Epithelial cell of prostate (primary cell): ENCODE results near the gene SLN.
A peak's percentile ranks its signal among the peaks of the same experiment; 100 is the strongest.

Experiments used
- DNase-seq: peaks from one replicate; pipeline ENCODE4 v3.0.0-alpha.2; 2011; ENCODE audit warnings: low read depth, low spot score
- H3K27ac ChIP-seq: fragments of 450-650 bp; 2 replicates; pipeline ENCODE4 v1.5.1; 2017; ENCODE audit warnings: mild to moderate bottlenecking

Gene SLN

DNA sequence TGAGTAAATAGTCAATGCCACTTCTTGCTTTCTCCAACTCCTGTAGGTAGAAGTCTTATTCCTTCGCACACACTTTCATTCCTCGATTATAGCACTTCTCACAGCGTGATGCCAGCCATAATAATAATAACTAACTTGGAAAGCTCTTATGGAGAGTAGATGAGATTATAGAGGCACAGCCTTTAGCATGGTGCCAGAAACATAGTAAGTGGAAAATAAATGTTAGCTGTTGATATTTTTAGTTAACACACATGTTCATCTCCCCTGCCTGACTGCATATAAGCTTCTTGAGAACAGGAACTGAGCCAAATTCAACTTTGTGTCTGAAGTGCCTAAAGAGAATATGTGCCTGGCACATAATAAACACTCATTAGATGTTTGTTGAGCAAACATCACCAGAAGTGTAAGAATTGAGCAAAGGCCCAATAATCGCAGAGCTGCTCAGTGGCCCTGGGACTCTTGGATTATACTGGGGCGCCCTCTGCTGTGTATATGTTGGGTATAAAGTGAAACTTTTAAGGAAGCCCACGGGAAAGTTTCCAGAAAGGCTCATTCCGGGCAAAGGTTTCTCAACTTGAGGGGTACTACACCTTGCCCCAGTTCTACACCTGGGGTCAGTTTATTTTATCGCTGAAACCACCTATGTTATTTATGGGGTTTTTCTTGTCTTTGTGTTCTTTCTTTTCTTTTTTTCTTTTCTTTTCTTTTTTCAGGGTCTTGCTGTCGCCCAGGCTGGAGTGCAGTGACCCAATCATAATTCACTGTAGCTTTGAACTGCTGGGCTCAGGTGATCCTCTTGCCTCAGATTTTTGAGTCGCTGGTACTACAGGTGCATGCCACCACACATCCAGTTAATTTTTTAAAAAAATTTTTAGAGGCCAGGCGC is 22.3 kb downstream of the SLN start:
- H3K27ac ChIP-seq = no peak overlapping the region
- no peak for DNase-seq

DNA sequence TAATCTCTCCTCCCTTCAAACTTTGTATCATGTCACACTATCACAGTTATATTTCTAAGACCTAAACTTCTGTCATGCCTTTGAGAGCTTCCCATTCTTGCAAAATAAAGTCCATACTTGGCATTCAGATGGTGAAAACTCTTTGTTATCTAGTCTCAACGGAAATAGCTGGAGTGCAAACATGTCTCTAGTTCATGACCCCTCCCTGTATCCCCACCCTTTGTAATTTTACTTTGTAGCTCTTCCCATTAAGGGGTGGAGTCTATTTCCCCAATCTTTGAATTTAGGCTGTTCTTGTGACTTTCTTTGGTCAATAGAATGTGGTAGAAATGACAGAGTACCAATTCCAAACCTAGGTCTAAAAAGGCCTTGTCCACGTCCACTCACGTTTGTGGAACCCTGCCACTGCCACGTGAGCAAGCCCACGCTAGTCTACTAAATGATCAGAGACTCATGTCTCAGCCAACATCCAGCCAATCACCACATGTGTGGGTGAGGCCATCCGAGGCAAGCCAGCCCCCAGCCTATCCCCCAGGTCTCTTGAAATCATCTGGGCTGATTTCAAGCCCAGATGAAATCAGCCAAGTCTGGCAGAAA is 23.4 kb downstream of the SLN start:
- no peak for DNase-seq
- no peak overlapping the region for H3K27ac ChIP-seq

DNA sequence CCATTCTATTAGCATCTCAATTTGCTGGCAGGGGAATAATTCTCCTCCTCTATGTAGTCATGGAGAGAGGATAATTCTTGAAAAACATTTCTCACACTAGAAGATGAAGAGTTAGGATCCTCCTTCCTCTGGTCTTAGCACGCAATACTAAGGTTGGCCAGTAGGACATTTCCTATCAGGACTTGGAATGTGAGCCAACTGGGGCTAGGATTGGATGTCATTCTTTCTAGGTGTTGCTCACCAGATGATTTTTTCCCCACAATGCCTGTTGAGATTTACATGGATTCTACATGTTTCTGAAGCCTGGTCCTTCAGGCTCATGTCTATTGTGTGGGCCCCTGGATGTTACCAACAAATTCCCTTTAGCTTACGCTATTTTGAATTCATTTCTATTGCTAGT is 28.0 kb downstream of the SLN start:
- no peak for DNase-seq
- no peak overlapping the region for H3K27ac ChIP-seq

DNA sequence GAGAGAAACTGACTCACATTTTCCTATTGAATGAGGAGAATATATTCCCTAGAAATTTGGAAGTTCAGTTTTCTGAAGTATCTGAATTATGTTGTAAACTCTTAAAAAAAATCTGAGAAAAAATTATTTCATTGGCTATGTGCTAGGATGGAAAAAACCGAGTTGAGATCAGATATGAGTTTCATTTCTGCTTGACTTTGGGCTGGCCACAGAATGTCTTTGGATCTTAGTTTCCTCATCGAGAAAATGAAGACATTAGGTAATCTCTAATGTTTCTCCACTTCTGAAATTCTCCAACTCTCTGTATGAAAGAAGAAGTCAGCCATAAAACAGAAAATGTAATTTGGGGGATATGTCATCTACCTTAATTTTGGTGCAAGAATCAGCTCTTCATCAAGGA is 28.8 kb downstream of the SLN start:
- no peak overlapping the region for H3K27ac ChIP-seq
- no peak for DNase-seq

DNA sequence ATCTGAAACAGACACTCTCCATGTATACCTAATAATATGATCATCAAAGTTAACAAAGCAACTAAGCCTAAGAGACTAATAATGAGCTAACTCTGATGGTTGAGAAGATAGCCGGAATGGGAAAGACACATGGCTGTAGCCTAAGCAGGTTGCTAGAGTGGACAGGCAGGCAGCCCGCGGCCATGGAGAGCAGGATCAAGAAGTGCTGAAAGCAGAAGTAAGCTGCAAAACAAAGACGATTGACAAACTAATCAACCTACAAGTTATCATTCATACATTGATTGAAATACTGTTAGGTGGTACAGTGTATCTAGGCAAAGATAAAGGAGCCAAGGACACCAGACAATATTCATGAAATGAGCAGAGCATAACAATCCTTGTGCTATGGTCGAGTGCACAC is 29.3 kb downstream of the SLN start:
- H3K27ac ChIP-seq = no peak overlapping the region
- no peak for DNase-seq

DNA sequence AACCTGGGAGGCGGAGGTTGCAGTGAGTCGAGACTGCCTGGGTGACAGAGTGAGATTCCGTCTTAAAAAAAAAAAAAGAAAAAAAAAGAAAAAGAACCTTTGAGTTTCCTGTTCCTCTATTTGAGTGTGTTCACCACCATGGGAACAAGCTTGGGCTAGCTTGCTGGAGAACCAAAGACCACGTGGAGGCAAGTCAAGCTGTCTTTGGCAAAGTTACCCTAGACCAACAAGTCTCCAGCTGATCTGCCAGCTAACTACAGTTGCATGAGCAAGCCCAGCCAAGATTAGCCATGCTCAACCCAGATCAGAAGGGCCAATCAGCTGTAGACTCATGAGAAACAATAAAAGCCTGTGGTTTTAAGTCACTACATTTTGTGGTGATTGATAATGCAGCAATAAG is 29.7 kb downstream of the SLN start:
- no peak overlapping the region for H3K27ac ChIP-seq
- peak; percentile 82 for DNase-seq

DNA sequence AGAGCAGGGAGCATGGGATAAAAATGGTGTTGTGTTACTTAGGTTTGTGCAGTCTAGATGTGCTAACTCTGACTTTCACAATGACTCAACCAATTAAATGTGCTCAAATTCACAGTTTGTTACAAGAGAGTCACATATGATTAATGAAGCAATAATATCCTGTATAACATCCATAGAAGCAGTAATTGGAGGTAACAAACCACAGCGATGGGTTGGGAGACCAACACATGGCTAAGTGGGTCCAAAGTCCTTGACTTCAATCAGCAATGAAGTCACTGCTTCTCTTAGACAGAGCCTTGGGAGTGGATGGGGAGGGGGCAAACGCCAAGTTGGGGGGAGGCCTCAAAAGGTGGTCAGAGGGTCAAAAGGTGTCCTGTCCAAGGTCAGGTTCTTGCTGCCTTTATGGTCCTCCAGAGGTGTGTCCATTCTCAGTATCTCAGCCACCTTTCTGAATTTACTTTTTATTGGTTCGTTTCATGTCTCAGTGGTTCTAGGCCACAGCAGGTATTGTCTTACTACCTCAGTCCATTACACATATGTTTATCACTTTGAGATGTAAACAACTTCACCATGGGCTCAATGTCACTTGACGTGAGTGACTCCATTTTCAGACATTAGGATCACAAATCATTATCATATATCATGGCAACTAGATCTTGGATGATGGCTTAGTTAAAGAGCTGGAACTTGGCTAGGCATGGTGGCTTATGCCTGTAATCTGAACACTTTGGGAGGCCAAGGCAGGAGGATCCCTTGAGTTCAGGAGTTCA is 32.4 kb downstream of the SLN start:
- no peak overlapping the region for H3K27ac ChIP-seq
- no peak for DNase-seq

DNA sequence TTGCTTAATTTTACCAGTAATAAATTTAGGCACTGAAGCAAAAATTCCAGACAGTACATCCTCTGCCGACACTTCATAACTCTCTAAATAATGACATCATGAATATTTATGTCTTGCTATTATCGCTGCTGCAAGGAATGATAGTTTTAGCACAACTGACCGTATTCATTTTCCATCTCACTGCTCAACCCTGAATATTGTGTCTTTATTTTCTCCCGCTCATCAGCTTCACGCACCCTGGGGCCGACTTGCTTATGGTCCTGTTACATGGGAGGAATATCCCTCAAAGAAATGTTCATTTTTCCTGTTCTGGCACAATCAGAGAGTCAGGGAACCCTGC is 33.3 kb downstream of the SLN start:
- DNase-seq = no peak
- no peak overlapping the region for H3K27ac ChIP-seq

DNA sequence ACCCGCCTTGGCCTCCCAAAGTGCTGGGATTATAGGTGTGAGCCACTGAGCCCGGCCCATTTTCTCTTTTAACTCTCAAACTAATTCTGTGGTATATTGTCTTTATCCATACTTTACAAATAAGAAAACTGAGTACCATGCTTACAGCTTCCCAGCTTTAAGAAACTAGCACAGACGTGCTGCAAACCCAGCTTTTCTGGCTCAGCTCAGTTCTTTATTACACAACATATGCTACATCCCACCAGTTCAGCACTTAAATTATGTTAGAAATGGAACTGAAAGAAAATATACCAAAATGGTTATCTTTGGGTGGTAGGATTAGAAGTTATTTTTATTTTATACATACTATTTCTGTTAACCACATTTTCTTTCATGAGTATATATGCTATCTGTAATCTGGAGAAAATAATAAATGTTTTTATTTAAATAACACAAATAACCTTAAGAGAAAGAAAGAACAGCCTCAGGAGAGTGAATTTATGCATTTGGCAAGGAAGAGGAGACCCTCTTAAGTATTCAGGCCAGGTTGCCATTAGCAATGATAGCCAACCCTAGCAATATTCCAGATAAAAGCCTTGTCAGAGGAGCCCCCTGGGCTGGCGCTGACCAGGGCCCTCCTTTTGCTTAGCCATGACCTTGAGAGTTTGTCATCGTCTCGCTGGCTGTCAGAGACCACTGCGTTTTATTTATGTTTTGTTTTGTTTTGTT is 33.8 kb downstream of the SLN start:
- H3K27ac ChIP-seq = no peak overlapping the region
- no peak for DNase-seq

DNA sequence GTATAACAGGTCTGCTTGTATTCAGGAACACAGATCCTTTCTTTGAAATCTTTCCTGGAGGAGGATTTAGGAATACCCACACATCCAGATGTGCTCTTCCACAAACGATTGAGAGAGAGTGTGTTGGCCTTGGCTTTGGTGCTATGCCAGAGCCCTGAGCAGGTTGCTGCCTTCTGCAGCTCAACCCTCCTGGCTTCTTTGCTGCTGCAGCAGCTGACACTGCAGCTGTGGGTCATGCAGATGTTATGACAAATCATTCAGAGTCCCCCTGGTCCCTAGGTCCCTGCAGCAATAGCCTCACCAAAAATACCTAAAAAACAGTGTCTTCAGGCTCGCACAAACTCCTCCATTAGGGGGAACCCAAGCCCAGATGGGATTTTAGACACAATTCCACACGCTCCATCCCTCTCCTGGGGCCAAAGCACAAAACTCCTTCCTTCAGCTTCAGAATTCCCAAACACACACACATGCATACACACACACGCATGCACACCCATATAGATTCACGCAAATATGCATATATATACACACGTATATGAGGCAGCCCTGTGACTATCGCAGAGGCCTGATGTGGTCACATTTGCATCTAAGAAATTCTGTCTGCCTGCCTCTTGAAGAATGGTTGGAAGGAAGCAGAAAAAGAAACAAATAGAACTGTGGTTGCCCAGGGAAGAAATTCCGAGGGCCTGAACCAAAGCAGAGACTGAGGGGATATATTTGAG is 35.4 kb downstream of the SLN start:
- H3K27ac ChIP-seq = no peak overlapping the region
- no peak for DNase-seq

DNA sequence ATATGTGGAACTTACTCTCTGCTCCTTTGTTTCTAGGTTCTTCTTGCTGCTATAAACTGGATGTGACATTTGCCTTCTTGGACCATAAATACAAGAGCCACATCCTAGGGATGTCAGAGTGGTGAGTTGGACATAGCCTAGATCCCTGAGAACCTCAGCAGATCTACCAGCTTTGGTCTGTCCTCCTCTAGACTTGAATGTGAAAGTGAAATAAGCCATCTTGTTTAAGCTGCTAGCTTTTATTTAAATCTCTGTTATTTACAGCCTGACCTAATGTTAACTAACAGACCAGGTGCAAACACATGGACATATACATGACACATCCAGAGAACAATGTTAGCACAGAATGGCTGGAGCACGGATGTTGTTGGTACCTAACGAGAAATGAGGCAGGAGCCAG is 36.0 kb downstream of the SLN start:
- DNase-seq = no peak
- no peak overlapping the region for H3K27ac ChIP-seq

DNA sequence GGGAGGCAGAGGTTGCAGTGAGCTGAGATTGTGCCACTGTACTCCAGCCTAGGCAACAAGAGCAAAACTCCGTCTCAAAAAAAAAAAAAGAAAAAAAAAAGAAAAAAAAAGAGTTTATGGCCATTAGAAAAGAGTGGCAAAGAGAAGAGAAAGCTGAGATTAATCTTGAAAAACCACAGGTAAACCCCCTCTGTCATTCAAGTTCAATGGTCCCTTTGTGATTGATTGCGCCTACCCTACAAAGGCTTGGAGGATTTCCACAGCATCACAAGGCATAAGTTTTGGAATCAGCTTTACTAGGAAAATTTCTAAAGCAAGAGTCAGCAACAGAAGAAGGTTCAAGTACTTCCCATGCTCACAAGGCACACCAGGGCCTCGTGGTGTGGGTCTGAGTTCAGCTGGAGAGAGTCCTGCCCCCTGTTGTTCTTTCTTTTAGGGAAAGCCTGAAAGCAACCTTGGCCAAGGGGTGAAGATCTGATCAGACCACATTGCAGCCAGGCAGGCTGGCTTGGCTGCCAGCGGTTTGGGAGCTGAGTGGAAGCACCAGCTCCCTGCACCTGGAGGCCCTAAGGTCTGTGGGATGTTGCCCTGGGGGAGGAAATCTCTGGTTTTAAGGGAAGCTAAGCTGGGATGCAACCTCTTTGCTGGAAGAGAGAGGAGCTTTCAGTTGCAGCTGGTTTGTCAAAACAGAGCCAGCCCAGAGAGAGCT is 41.8 kb downstream of the SLN start:
- no peak overlapping the region for H3K27ac ChIP-seq
- no peak for DNase-seq

DNA sequence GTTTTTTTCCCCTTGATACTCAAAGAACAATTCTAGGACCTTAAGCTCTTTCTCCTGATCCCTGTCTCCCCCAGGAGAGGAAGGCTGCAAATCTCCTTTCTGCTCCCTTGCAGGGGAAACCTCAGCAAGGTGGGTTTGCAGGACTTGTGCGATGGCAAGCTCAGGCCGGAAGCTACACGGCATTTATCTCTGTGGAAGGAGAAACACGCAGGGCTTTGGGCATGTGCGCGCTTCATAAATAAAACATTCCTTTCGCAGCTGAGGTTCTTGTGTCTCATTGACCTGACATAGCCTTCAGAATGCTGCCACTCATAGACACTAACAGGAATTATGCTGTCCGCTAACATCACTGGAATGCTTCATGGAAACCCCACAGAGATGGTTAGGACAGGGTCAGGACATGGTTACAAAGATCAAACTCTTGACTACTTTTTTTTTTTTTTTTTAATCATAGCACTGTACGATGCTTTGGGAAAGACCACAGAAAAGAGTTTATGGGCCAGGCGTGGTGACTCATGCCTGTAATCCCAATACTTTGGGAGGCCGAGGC is 42.6 kb downstream of the SLN start:
- no peak for DNase-seq

DNA sequence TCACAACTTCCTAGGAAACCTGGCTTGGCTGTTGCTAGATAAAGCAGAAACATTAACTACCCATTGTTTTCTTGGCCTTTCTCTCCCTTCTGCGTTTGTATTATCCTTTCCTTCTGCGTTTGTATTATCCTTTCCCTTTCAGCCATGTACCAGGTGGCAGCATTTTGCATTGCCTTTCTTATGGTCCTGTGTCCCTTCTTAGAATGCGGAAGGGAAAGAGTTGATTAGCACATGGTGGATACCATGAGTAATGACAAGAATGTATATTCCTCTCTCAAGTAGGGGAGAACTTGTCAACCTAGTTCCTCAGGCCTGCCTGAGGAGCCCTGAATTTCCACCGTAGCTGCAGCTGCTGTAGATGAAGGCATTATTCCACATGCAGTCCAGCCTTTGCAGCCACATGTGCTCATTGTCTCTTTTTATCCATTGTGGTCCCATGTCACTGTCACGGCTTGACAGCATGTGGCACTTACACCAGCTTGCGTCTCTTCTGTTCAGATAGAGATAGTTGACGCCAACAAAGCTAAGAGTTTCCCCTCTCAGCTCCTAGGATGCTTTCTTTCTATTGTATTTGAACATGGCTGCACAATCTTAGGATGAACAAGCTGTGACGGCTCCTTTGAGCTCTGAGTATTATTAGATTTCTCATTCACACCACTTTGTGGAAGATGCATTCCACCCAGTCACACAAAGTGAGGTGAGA is 44.8 kb downstream of the SLN start:
- no peak overlapping the region for H3K27ac ChIP-seq
- no peak for DNase-seq

More for the DNA sequence above, 42.6 kb downstream of the SLN start:
- H3K27ac ChIP-seq = no peak overlapping the region

DNA sequence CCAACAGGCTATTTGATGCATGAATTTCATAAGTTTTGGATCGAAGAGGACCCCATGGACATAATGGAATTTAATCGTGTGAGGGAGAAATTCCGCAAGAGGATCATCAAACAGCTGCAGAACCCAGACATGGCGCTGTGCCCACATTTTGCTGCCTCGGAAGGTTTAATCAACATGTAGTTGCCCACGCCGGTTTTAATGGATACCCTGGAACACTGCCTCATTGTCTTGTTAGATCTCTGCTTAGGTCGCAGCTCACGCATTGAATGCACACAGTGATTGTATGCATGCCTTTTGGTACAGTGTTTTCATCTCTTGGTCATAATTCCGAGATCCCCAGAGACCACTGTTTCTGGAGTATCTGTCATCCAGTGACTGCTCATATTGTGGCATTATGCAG is 46.8 kb downstream of the SLN start:
- no peak overlapping the region for H3K27ac ChIP-seq
- DNase-seq = no peak

DNA sequence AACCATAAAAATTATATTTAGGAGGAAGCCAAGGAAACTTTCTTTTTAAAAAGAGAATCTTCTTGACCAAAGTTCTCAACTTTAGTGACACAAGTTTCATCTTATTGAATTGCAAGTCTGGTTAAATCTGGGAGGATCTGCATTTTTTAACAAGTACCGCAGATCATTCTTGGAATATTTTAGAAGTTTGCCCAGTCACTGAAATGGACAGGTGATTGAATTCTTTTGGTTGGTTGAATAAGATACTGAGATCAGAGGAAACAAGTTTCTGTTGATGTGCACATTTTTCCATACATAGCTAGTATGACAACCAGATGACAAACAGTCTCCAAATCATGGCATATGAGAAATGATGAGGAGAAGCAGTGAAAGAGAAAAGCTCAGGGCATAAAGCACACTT is 50.2 kb downstream of the SLN start:
- H3K27ac ChIP-seq = no peak overlapping the region

DNA sequence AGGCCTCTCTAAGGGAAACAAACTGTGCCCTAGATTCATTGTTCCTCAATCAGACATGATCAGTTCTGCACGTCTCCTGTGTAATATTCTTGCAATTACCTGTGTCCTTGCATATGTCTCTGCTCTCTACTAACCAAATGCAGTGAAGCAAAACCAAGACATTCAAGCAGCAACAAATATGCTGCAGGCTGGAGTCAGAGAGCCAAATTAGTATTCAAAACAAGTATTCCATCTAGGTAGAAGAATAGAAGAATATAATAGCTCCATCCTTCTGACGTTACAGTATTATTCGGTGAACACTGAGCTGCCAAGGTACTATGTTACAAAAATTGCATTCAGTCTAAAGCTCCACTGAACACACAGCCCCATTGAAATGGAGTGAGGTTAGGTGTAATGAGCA is 51.8 kb downstream of the SLN start:
- no peak for DNase-seq
- H3K27ac ChIP-seq = no peak overlapping the region

More for the DNA sequence above, 50.2 kb downstream of the SLN start:
- no peak for DNase-seq

DNA sequence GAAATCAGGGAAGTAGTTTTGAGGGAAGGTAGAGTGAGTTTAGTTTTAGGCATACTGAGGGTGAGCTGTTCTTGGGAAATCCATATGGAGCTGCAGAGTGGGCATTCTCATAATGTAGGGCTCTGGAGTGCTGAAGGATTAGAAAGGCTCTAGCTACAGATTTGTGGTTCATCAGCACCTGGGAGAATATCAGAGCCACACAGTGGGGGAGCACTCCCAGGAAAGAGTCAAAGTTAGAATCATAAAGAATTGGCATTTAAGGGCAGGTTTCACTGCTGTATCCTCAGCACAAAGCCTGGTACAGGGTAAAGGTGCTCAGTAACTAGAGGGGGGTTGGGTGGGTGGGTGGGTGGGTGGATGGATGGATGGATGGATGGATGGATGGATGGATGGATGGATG is 52.5 kb downstream of the SLN start:
- H3K27ac ChIP-seq = no peak overlapping the region
- no peak for DNase-seq
